Naive B cell (primary cell): ENCODE data around the gene UBTD1. TPM values are rescaled to one million over a fixed set of nuclear protein-coding genes. Genes with fewer than 3 reads are reported as not detected.
"Not testable (repeated sequence)": the region's sequence is repeated elsewhere in the genome, so short reads cannot be mapped to it uniquely, and the experiment has no call there.

Experiments used
- ATAC-seq, 2 donors: fragments of 150-1000 bp; cut with Tn5 transposase; 2 replicates each; pipeline ENCODE4 v1.10.0; 2021; ENCODE audit warnings: low read depth in 2 of 2, mild to moderate bottlenecking in 2 of 2, moderate library complexity in 2 of 2
- DNase-seq: peaks from one replicate; pipeline ENCODE4 v3.0.0; 2022
- H3K27ac Mint-ChIP-seq, 6 donors: one replicate each; pipeline ENCODE4 v1.8.0; 2020 to 2022; ENCODE audit warnings: mild to moderate bottlenecking in 6 of 6, mixed read lengths in 6 of 6, moderate library complexity in 5 of 6, inconsistent platforms in 2 of 6
- H3K27me3 Mint-ChIP-seq, 3 donors: one replicate each; pipeline ENCODE4 v1.8.0; 2021 to 2022; ENCODE audit warnings: mixed read lengths in 3 of 3, mild to moderate bottlenecking in 1 of 3
- H3K36me3 Mint-ChIP-seq, 2 donors: one replicate each; pipeline ENCODE4 v1.8.0; 2020 to 2022; ENCODE audit warnings: mixed read lengths in 2 of 2, inconsistent platforms in 1 of 2, mild to moderate bottlenecking in 1 of 2
- H3K4me1 Mint-ChIP-seq, 3 donors: one replicate each; pipeline ENCODE4 v1.8.0; 2020 to 2022; ENCODE audit warnings: mixed read lengths in 3 of 3, inconsistent platforms in 1 of 3, mild to moderate bottlenecking in 1 of 3, moderate library complexity in 1 of 3
- H3K4me3 Mint-ChIP-seq, 8 donors: one replicate each; pipeline ENCODE4 v1.8.0; 2020 to 2022; ENCODE audit warnings: mild to moderate bottlenecking in 8 of 8, mixed read lengths in 8 of 8, moderate library complexity in 8 of 8, inconsistent platforms in 2 of 8
- H3K9me3 Mint-ChIP-seq, 7 donors: one replicate each; pipeline ENCODE4 v1.8.0; 2020 to 2022; ENCODE audit warnings: mixed read lengths in 7 of 7, mild to moderate bottlenecking in 5 of 7, inconsistent platforms in 2 of 7, moderate library complexity in 1 of 7
- polyA plus RNA-seq, 6 donors: library from polyadenylated mRNA; unstranded; fragments of 300-500 nt; fragmentation: Illumina TruSeq; gene quantifications; one replicate each; pipeline ENCODE4 v1.2.3, GENCODE V29; 2021; ENCODE audit warnings: low read depth in 6 of 6

UBTD1 gene
- polyA plus RNA-seq, 6 donors from 2014 or later = 0.60 to 1.2 (median 1.0) TPM; not detected in 1

GRCh38 chr10:97465982-97466381 is 32.7 kb upstream of the UBTD1 start:
- DNase-seq (no peak), ATAC-seq (no peak)
- H3K4me3 Mint-ChIP-seq = no peak overlapping the region
- no peaks in the 10 kb centered on the region for H3K9me3 Mint-ChIP-seq
- peaks cover 8 to 11% of the 10 kb centered on the region in 2 donors for H3K36me3 Mint-ChIP-seq
- no peak overlapping the region for H3K27ac Mint-ChIP-seq
- no peaks in the 10 kb centered on the region for H3K27me3 Mint-ChIP-seq
- H3K4me1 Mint-ChIP-seq = peaks cover 0 to 6% (median 4%) of the 10 kb centered on the region in 3 donors

- peaks cover 8 to 11% of the 10 kb centered on the region in 2 donors for H3K36me3 Mint-ChIP-seq
- H3K4me1 Mint-ChIP-seq = peaks cover 0 to 6% (median 4%) of the 10 kb centered on the region in 3 donors
- no peaks in the 10 kb centered on the region for H3K9me3 Mint-ChIP-seq
- H3K4me3 Mint-ChIP-seq = no peak overlapping the region
- H3K27ac Mint-ChIP-seq = peak overlapping the region in 1 of 6 donors; percentile 17
- no peak for DNase-seq
- no peak for ATAC-seq
- H3K27me3 Mint-ChIP-seq = no peaks in the 10 kb centered on the region
These were observed 32.0 kb upstream of the UBTD1 start for GRCh38 chr10:97466755-97467154.

GRCh38 chr10:97468162-97468561 is 30.6 kb upstream of the UBTD1 start:
- Mint-ChIP-seq H3K27me3 (no peaks in the 10 kb centered on the region), H3K27ac (peak overlapping the region in 1 of 6 donors; percentile 42), H3K4me3 (no peak overlapping the region), H3K9me3 (no peaks in the 10 kb centered on the region), H3K36me3 (peaks cover 8 to 11% of the 10 kb centered on the region in 2 donors), H3K4me1 (peaks cover 0 to 6% (median 4%) of the 10 kb centered on the region in 3 donors)
- no peak for DNase-seq
- ATAC-seq = no peak

- DNase-seq, H3K4me3 Mint-ChIP-seq, H3K4me1 Mint-ChIP-seq, H3K9me3 Mint-ChIP-seq, ATAC-seq, H3K36me3 Mint-ChIP-seq, H3K27me3 Mint-ChIP-seq: not testable (repeated sequence)
- peak overlapping the region in 2 of 6 donors; percentile 15 to 42 for H3K27ac Mint-ChIP-seq
These were observed 29.9 kb upstream of the UBTD1 start for GRCh38 chr10:97468781-97469180.

GRCh38 chr10:97474918-97475317 is 23.8 kb upstream of the UBTD1 start:
- Mint-ChIP-seq H3K4me3 (no peak overlapping the region), H3K27me3 (no peaks in the 10 kb centered on the region), H3K27ac (no peak overlapping the region), H3K4me1 (peaks cover 0 to 4% (median 0%) of the 10 kb centered on the region in 3 donors), H3K36me3 (peaks cover 25 to 30% of the 10 kb centered on the region in 2 donors), H3K9me3 (peaks cover 0 to 6% (median 0%) of the 10 kb centered on the region in 7 donors)
- DNase-seq = no peak
- no peak for ATAC-seq

- no peaks in the 10 kb centered on the region for H3K27me3 Mint-ChIP-seq
- H3K36me3 Mint-ChIP-seq = peaks cover 30 to 32% of the 10 kb centered on the region in 2 donors
- ATAC-seq = no peak
- peaks cover 0 to 6% (median 0%) of the 10 kb centered on the region in 7 donors for H3K9me3 Mint-ChIP-seq
- DNase-seq = no peak
- peaks cover 0 to 4% (median 0%) of the 10 kb centered on the region in 3 donors for H3K4me1 Mint-ChIP-seq
- H3K27ac Mint-ChIP-seq = peak overlapping the region in 1 of 6 donors; percentile 24
- H3K4me3 Mint-ChIP-seq = no peak overlapping the region
These were observed 22.7 kb upstream of the UBTD1 start for GRCh38 chr10:97475936-97476594.

- H3K27ac Mint-ChIP-seq = peak overlapping the region in 2 of 6 donors; percentile 23 to 55
- peaks cover 30 to 32% of the 10 kb centered on the region in 2 donors for H3K36me3 Mint-ChIP-seq
- not testable (repeated sequence) for H3K4me1 Mint-ChIP-seq, H3K4me3 Mint-ChIP-seq, H3K27me3 Mint-ChIP-seq, DNase-seq, H3K9me3 Mint-ChIP-seq, ATAC-seq
These were observed 19.3 kb upstream of the UBTD1 start for GRCh38 chr10:97479410-97479809.

GRCh38 chr10:97479939-97480338 is 18.8 kb upstream of the UBTD1 start:
- Mint-ChIP-seq H3K4me3 (no peak overlapping the region), H3K4me1 (peaks cover 0 to 8% (median 0%) of the 10 kb centered on the region in 3 donors), H3K27me3 (no peaks in the 10 kb centered on the region), H3K9me3 (peaks cover 0 to 3% (median 0%) of the 10 kb centered on the region in 7 donors), H3K36me3 (peaks cover 26 to 29% of the 10 kb centered on the region in 2 donors), H3K27ac (peak overlapping the region in 1 of 6 donors; percentile 67)
- no peak for ATAC-seq
- no peak for DNase-seq

GRCh38 chr10:97481071-97481470 is 17.7 kb upstream of the UBTD1 start:
- no peak for DNase-seq
- Mint-ChIP-seq H3K4me3 (no peak overlapping the region), H3K9me3 (no peaks in the 10 kb centered on the region), H3K36me3 (peaks cover 15 to 17% of the 10 kb centered on the region in 2 donors), H3K4me1 (peaks cover 5 to 7% (median 5%) of the 10 kb centered on the region in 3 donors), H3K27ac (peak overlapping the region in 2 of 6 donors; percentile 15 to 37), H3K27me3 (no peaks in the 10 kb centered on the region)
- no peak for ATAC-seq

- peaks cover 5 to 8% (median 8%) of the 10 kb centered on the region in 3 donors for H3K4me1 Mint-ChIP-seq
- DNase-seq (no peak), ATAC-seq (no peak)
- no peaks in the 10 kb centered on the region for H3K9me3 Mint-ChIP-seq
- H3K36me3 Mint-ChIP-seq = peaks cover 2 to 9% of the 10 kb centered on the region in 2 donors
- H3K27me3 Mint-ChIP-seq = no peaks in the 10 kb centered on the region
- H3K27ac Mint-ChIP-seq = peak overlapping the region in 1 of 6 donors; percentile 14
- no peak overlapping the region for H3K4me3 Mint-ChIP-seq
These were observed 16.3 kb upstream of the UBTD1 start for GRCh38 chr10:97482381-97482780.

- Mint-ChIP-seq H3K9me3 (no peaks in the 10 kb centered on the region), H3K36me3 (peaks cover 0 to 6% of the 10 kb centered on the region in 2 donors), H3K4me1 (peaks cover 5 to 10% (median 8%) of the 10 kb centered on the region in 3 donors), H3K4me3 (no peak overlapping the region), H3K27ac (no peak overlapping the region), H3K27me3 (no peaks in the 10 kb centered on the region)
- no peak for DNase-seq
- no peak for ATAC-seq
These were observed 15.2 kb upstream of the UBTD1 start for GRCh38 chr10:97483506-97483905.

- Mint-ChIP-seq H3K36me3 (peaks cover 0 to 6% of the 10 kb centered on the region in 2 donors), H3K27ac (no peak overlapping the region), H3K4me3 (no peak overlapping the region), H3K27me3 (no peaks in the 10 kb centered on the region), H3K4me1 (peaks cover 6 to 11% (median 8%) of the 10 kb centered on the region in 3 donors), H3K9me3 (no peaks in the 10 kb centered on the region)
- ATAC-seq (no peak), DNase-seq (no peak)
These were observed 14.8 kb upstream of the UBTD1 start for GRCh38 chr10:97483921-97484320.

- no peak overlapping the region for H3K27ac Mint-ChIP-seq
These were observed 13.0 kb upstream of the UBTD1 start for GRCh38 chr10:97485647-97486281.

GRCh38 chr10:97490592-97490991 is 8.1 kb upstream of the UBTD1 start:
- ATAC-seq (no peak), DNase-seq (no peak)
- peak overlapping the region in 1 of 6 donors; percentile 90 for H3K27ac Mint-ChIP-seq
- no peaks in the 10 kb centered on the region for H3K9me3 Mint-ChIP-seq
- H3K27me3 Mint-ChIP-seq = no peaks in the 10 kb centered on the region
- peaks cover 22 to 44% (median 32%) of the 10 kb centered on the region in 3 donors for H3K4me1 Mint-ChIP-seq
- H3K4me3 Mint-ChIP-seq = peak overlapping the region in 1 of 8 donors; percentile 56
- H3K36me3 Mint-ChIP-seq = no peaks in the 10 kb centered on the region

More at GRCh38 chr10:97485647-97486281, 13.0 kb upstream of the UBTD1 start:
- ATAC-seq (no peak), DNase-seq (no peak)
- Mint-ChIP-seq H3K27me3 (no peaks in the 10 kb centered on the region), H3K4me1 (peaks cover 14 to 23% (median 21%) of the 10 kb centered on the region in 3 donors), H3K36me3 (no peaks in the 10 kb centered on the region), H3K4me3 (no peak overlapping the region), H3K9me3 (no peaks in the 10 kb centered on the region)
